H9 (cell line): ENCODE results near the gene FGD5. TPM values are rescaled to one million over a fixed set of nuclear protein-coding genes. Genes with fewer than 3 reads are reported as not detected.

Source experiments
- DNase-seq: peaks from one replicate; pipeline ENCODE4 v3.0.0-alpha.2; 2017
- H2AFZ ChIP-seq: one replicate; pipeline ENCODE4 v1.6.1; 2013; ENCODE audit warnings: mild to moderate bottlenecking, low read length, control low read depth, moderate library complexity
- H2AK5ac ChIP-seq: 2 replicates; pipeline ENCODE4 v1.6.1; 2013; ENCODE audit warnings: low read length, control low read depth, mixed read lengths; ENCODE audit not compliant: insufficient read length
- H2BK120ac ChIP-seq: one replicate; pipeline ENCODE4 v1.6.1; 2013; ENCODE audit warnings: low read depth, mild to moderate bottlenecking, low read length, control low read depth, inconsistent platforms; ENCODE audit not compliant: poor library complexity, severe bottlenecking
- H2BK12ac ChIP-seq: 2 replicates; pipeline ENCODE4 v1.6.1; 2013; ENCODE audit warnings: low read length, control low read depth, mixed read lengths, low read depth; ENCODE audit not compliant: insufficient read length
- H2BK15ac ChIP-seq: 2 replicates; pipeline ENCODE4 v1.6.1; 2013; ENCODE audit warnings: low read depth, low read length, control low read depth
- H2BK20ac ChIP-seq: one replicate; pipeline ENCODE4 v1.6.1; 2013; ENCODE audit warnings: low read depth, mild to moderate bottlenecking, low read length, control low read depth, inconsistent platforms; ENCODE audit not compliant: poor library complexity, severe bottlenecking
- H2BK5ac ChIP-seq: 2 replicates; pipeline ENCODE4 v1.6.1; 2013; ENCODE audit warnings: low read length, control low read depth, mixed read lengths; ENCODE audit not compliant: insufficient read length
- H3K14ac ChIP-seq: 2 replicates; pipeline ENCODE4 v1.6.1; 2013; ENCODE audit warnings: low read length, control low read depth; ENCODE audit not compliant: insufficient read depth
- H3K18ac ChIP-seq: 2 replicates; pipeline ENCODE4 v1.6.1; 2013; ENCODE audit warnings: low read depth, mild to moderate bottlenecking, mixed read lengths, low read length, control low read depth; ENCODE audit not compliant: insufficient read length
- H3K23ac ChIP-seq: 2 replicates; pipeline ENCODE4 v1.6.1; 2013; ENCODE audit warnings: low read length, control low read depth, mixed read lengths, low read depth; ENCODE audit not compliant: insufficient read length
- H3K23me2 ChIP-seq: 2 replicates; pipeline ENCODE4 v1.6.1; 2013; ENCODE audit warnings: low read depth, mild to moderate bottlenecking, mixed read lengths, low read length, control low read depth; ENCODE audit not compliant: insufficient read length, poor library complexity, severe bottlenecking
- H3K27ac ChIP-seq: 2 replicates; pipeline ENCODE4 v1.5.1; 2013; ENCODE audit warnings: low read length, control low read depth, mixed read lengths, low read depth; ENCODE audit not compliant: insufficient read length
- H3K27me3 ChIP-seq: 2 replicates; pipeline ENCODE4 v1.6.1; 2013; ENCODE audit warnings: low read length, control low read depth, inconsistent platforms; ENCODE audit not compliant: insufficient read depth
- H3K4ac ChIP-seq: 2 replicates; pipeline ENCODE4 v1.6.1; 2013; ENCODE audit warnings: low read depth, mild to moderate bottlenecking, control low read depth, inconsistent platforms, low read length, moderate library complexity
- H3K4me1 ChIP-seq: 2 replicates; pipeline ENCODE4 v1.6.1; 2013; ENCODE audit warnings: low read length, control low read depth, inconsistent platforms; ENCODE audit not compliant: insufficient read depth
- H3K4me2 ChIP-seq: 2 replicates; pipeline ENCODE4 v1.6.1; 2013; ENCODE audit warnings: low read length, control low read depth, mixed read lengths; ENCODE audit not compliant: insufficient read length, insufficient read depth
- H3K56ac ChIP-seq: 2 replicates; pipeline ENCODE4 v1.6.1; 2013; ENCODE audit warnings: low read depth, mild to moderate bottlenecking, mixed read lengths, low read length, control low read depth; ENCODE audit not compliant: insufficient read length
- H3K79me1 ChIP-seq: 2 replicates; pipeline ENCODE4 v1.6.1; 2013; ENCODE audit warnings: low read depth, mild to moderate bottlenecking, moderate library complexity, low read length, control low read depth, inconsistent platforms; ENCODE audit not compliant: insufficient read depth, poor library complexity, severe bottlenecking
- H3K79me2 ChIP-seq: 2 replicates; pipeline ENCODE4 v1.6.1; 2013; ENCODE audit warnings: low read length, control low read depth, inconsistent platforms; ENCODE audit not compliant: insufficient read depth
- H3K9ac ChIP-seq: 2 replicates; pipeline ENCODE4 v1.6.1; 2013; ENCODE audit warnings: low read length, control low read depth, mixed read lengths; ENCODE audit not compliant: insufficient read length; ENCODE audit errors: extremely low read depth
- H3K9me3 ChIP-seq: one replicate; pipeline ENCODE4 v1.6.1; 2013; ENCODE audit warnings: low read depth, low read length, inconsistent platforms; ENCODE audit not compliant: control insufficient read depth
- H3T11ph ChIP-seq: one replicate; pipeline ENCODE4 v1.6.1; 2013; ENCODE audit warnings: mild to moderate bottlenecking, low read length, control low read depth, inconsistent platforms
- H4K20me1 ChIP-seq: one replicate; pipeline ENCODE4 v1.6.1; 2013; ENCODE audit not compliant: control insufficient read depth, insufficient read length, insufficient read depth
- H4K5ac ChIP-seq: 2 replicates; pipeline ENCODE4 v1.6.1; 2013; ENCODE audit warnings: low read depth, mild to moderate bottlenecking, mixed read lengths, low read length, control low read depth; ENCODE audit not compliant: insufficient read length
- H4K8ac ChIP-seq: replicated peaks from 2 replicates; pipeline ENCODE4 v1.6.1; 2013; ENCODE audit warnings: low read length, control low read depth, mixed read lengths, low read depth; ENCODE audit not compliant: insufficient read length
- H4K91ac ChIP-seq: 2 replicates; pipeline ENCODE4 v1.6.1; 2013; ENCODE audit warnings: low read depth, mild to moderate bottlenecking, moderate library complexity, mixed read lengths, low read length, control low read depth; ENCODE audit not compliant: insufficient read length
- H3K27ac Mint-ChIP-seq, 3 experiments: 2 replicates in 2 of 3; 3 replicates in 1 of 3; pipeline ENCODE4 v1.8.0; 2020 to 2021; ENCODE audit warnings: mixed read lengths in 3 of 3, mild to moderate bottlenecking in 1 of 3, moderate library complexity in 1 of 3
- H3K27me3 Mint-ChIP-seq: 2 replicates; pipeline ENCODE4 v1.8.0; 2021; ENCODE audit warnings: low read depth, mild to moderate bottlenecking, moderate library complexity, mixed read lengths
- H3K36me3 Mint-ChIP-seq, 3 experiments: 2 replicates in 2 of 3; 3 replicates in 1 of 3; pipeline ENCODE4 v1.8.0; 2020 to 2021; ENCODE audit warnings: low read depth in 3 of 3, mixed read lengths in 3 of 3; ENCODE audit not compliant: insufficient read depth in 1 of 3
- H3K4me1 Mint-ChIP-seq, 2 experiments: 2 replicates each; pipeline ENCODE4 v1.8.0; 2020; ENCODE audit warnings: mixed read lengths in 2 of 2
- H3K4me3 Mint-ChIP-seq, 2 experiments: 2 replicates in 1 of 2; 3 replicates in 1 of 2; pipeline ENCODE4 v1.8.0; 2020 to 2021; ENCODE audit warnings: mild to moderate bottlenecking in 2 of 2, mixed read lengths in 2 of 2, moderate library complexity in 1 of 2
- H3K9me3 Mint-ChIP-seq, 2 experiments: 2 replicates in 1 of 2; 3 replicates in 1 of 2; pipeline ENCODE4 v1.8.0; 2020; ENCODE audit warnings: mild to moderate bottlenecking in 2 of 2, mixed read lengths in 2 of 2, moderate library complexity in 1 of 2
- CTCF ChIP-seq: fragments of 200-600 bp; sonication (generic); conservative IDR thresholded peaks from 3 replicates; pipeline ENCODE4 v1.8.0; 2021; ENCODE audit warnings: antibody characterized with exemption, mild to moderate bottlenecking
- WGBS: extraction: QIAGEN DNeasy Blood & Tissue Kit; methylation state at CpG from one replicate; pipeline ENCODE4 v1.1.7; 2013; ENCODE audit warnings: missing lambda C conversion rate, low lambda C conversion rate, mixed read lengths; ENCODE audit not compliant: insufficient read length; ENCODE audit errors: extremely low coverage; 5-methylcytosine and 5-hydroxymethylcytosine counted together
- total RNA-seq: library from RNA; stranded (reverse); gene quantifications from 2 replicates; pipeline ENCODE4 v1.2.1, GENCODE V29; 2021

FGD5 gene
- total RNA-seq, 1 experiment from 2014 or later: 7.8 TPM

- Histone ChIP-seq H2BK5ac (no peak overlapping the region), H3K4ac (no peak overlapping the region), H3K56ac (no peak overlapping the region), H2AFZ (no peak overlapping the region), H2AK5ac (no peak overlapping the region), H3K23ac (no peak overlapping the region), H4K8ac (no peak overlapping the region), H3K27me3 (no peaks in the 10 kb centered on the region), H3K27ac (no peak overlapping the region), H3K4me2 (no peak overlapping the region), H3K18ac (no peak overlapping the region), H4K91ac (no peak overlapping the region), H2BK15ac (no peak overlapping the region), H3K4me1 (no peaks in the 10 kb centered on the region), H3K9ac (no peak overlapping the region), H4K5ac (no peak overlapping the region), H2BK12ac (no peak overlapping the region), H4K20me1 (no peaks in the 10 kb centered on the region), H2BK120ac (no peak overlapping the region), H2BK20ac (no peak overlapping the region), H3T11ph (no peak overlapping the region), H3K9me3 (no peaks in the 10 kb centered on the region), H3K79me1 (no peaks in the 10 kb centered on the region), H3K79me2 (no peaks in the 10 kb centered on the region), H3K14ac (no peak overlapping the region), H3K23me2 (no peaks in the 10 kb centered on the region)
- H3K4me1 Mint-ChIP-seq: peaks cover 0 to 41% of the 10 kb centered on the region in 2 experiments; a peak in 3 of 4 replicates
- DNase-seq: no peak
- H3K27me3 Mint-ChIP-seq: peaks cover 7% of the 10 kb centered on the region
- no peaks in the 10 kb centered on the region for H3K36me3 Mint-ChIP-seq
- H3K9me3 Mint-ChIP-seq: no peaks in the 10 kb centered on the region
- WGBS: no CpG with 5 or more reads among the region's 4 CpGs
- TF ChIP-seq CTCF: no peak
- H3K27ac Mint-ChIP-seq: no peak overlapping the region
- no peak overlapping the region for H3K4me3 Mint-ChIP-seq
Measured at GRCh38 chr3:14799146-14799545, 19.6 kb upstream of the FGD5 start.
